Kidney (tissue), 14 donors: ENCODE measurements around the gene DISC1. TPM values are rescaled to one million over a fixed set of nuclear protein-coding genes. Genes with fewer than 3 reads are reported as not detected.
A peak's percentile ranks its signal among the peaks of the same experiment; 100 is the strongest.

Experiments used
- DNase-seq, 5 donors: peaks; one replicate each; pipeline ENCODE4 v3.0.0-alpha.2; 2013 to 2020
- FAIRE-seq: peaks from 2 replicates; lab custom pipeline; 2012; peaks lifted over from hg19 to GRCh38; lab: Jason Lieb, UNC
- H3K27ac ChIP-seq, 2 donors: one replicate each; pipeline ENCODE4 v1.7.0; 2013; ENCODE audit warnings: low read depth in 2 of 2, low read length in 2 of 2, inconsistent platforms in 1 of 2
- H3K27me3 ChIP-seq: one replicate; pipeline ENCODE4 v1.7.1; 2013; ENCODE audit warnings: low read length, inconsistent platforms; ENCODE audit not compliant: control insufficient read depth, insufficient read depth
- H3K36me3 ChIP-seq, 3 donors: one replicate each; pipeline versions ENCODE4 v1.7.0 to v1.7.1; 2013; ENCODE audit warnings: low read length in 3 of 3, control low read depth in 1 of 3, inconsistent platforms in 1 of 3; ENCODE audit not compliant: insufficient read depth in 3 of 3, control insufficient read depth in 2 of 3
- H3K4me1 ChIP-seq, 3 donors: one replicate each; pipeline versions ENCODE4 v1.7.0 to v1.7.1; 2013; ENCODE audit warnings: low read length in 3 of 3, inconsistent platforms in 1 of 3, low read depth in 1 of 3; ENCODE audit not compliant: control insufficient read depth in 2 of 3, insufficient read depth in 2 of 3
- H3K4me3 ChIP-seq, 3 donors: one replicate each; pipeline versions ENCODE4 v1.7.0 to v1.8.1; 2013; ENCODE audit warnings: low read length in 3 of 3, control low read depth in 1 of 3, inconsistent platforms in 1 of 3
- H3K9ac ChIP-seq, 3 donors: one replicate each; pipeline versions ENCODE4 v1.7.0 to v1.7.1; 2013; ENCODE audit warnings: low read length in 3 of 3, control low read depth in 1 of 3, inconsistent platforms in 1 of 3
- H3K9me3 ChIP-seq, 3 donors: one replicate each; pipeline versions ENCODE4 v1.7.0 to v1.7.1; 2013; ENCODE audit warnings: low read length in 3 of 3, control low read depth in 1 of 3, inconsistent platforms in 1 of 3; ENCODE audit not compliant: control insufficient read depth in 2 of 3, insufficient read depth in 1 of 3
- CTCF ChIP-seq: IDR thresholded peaks from 3 replicates; pipeline ENCODE4 v1.5.1; 2012; ENCODE audit warnings: mild to moderate bottlenecking, moderate library complexity, borderline replicate concordance; ENCODE audit not compliant: insufficient read depth; ENCODE audit errors: extremely low read depth
- intact Hi-C: fragments of 100-400 bp; cut with DNase I; formaldehyde crosslinking; loops from one replicate; pipeline ENCODE4 v1.11.1; 2022
- polyA plus RNA-seq: library from polyadenylated mRNA; stranded (reverse); fragments of 350-450 nt; fragmentation: Illumina TruSeq; extraction: RNeasy Lipid Tissue Mini Kit (QIAGEN cat#74804); gene quantifications from one replicate; pipeline ENCODE4 v1.2.3, GENCODE V29; 2014; ENCODE audit warnings: low read depth, low replicate concordance; ENCODE audit not compliant: insufficient read depth
- total RNA-seq: library from RNA; stranded (reverse); fragmentation: NEBNext Ultra II Directional; extraction: Animal tissue kit (Norgen Biotek cat#: 25700); gene quantifications from one replicate; pipeline ENCODE4 v1.2.1, GENCODE V29; 2021
- donor health status: control.
- donor health status: control.
- donor health status: control.
- donor health status: control.
- donor health status: control.
- donor health status: DM: yes; HTN: yes; CAD: no.
- donor health status: Normal renal cell carcinoma (clear cell type).

Gene DISC1
- total and polyA plus RNA-seq, 2 donors from 2014 or later = 0.80 to 15.9 TPM

GRCh38 chr1:231970684-231971083 lies 344.1 kb downstream of the DISC1 start:
- FAIRE-seq (no peak), DNase-seq (no peak)
- Histone ChIP-seq H3K4me3 (no peak overlapping the region), H3K27me3 (no peaks in the 10 kb centered on the region), H3K4me1 (no peaks in the 10 kb centered on the region), H3K36me3 (no peaks in the 10 kb centered on the region), H3K9me3 (no peaks in the 10 kb centered on the region), H3K9ac (no peak overlapping the region), H3K27ac (no peak overlapping the region)
- intact Hi-C loops = no loop called here
- no peak for TF ChIP-seq CTCF

- no peak for TF ChIP-seq CTCF
These were observed 345.0 kb downstream of the DISC1 start for GRCh38 chr1:231971397-231972110.

GRCh38 chr1:231972111-231972445 lies 345.5 kb downstream of the DISC1 start:
- H3K4me3 ChIP-seq = no peak overlapping the region
- intact Hi-C loops = no loop called here
- DNase-seq = peak in 1 of 5 donors; percentile 8
- H3K36me3 ChIP-seq = no peaks in the 10 kb centered on the region
- no peak overlapping the region for H3K27ac ChIP-seq
- H3K4me1 ChIP-seq = no peaks in the 10 kb centered on the region
- no peaks in the 10 kb centered on the region for H3K9me3 ChIP-seq
- no peaks in the 10 kb centered on the region for H3K27me3 ChIP-seq
- TF ChIP-seq CTCF = no peak
- H3K9ac ChIP-seq = no peak overlapping the region
- FAIRE-seq = no peak

More at GRCh38 chr1:231971397-231972110, 345.0 kb downstream of the DISC1 start:
- FAIRE-seq (no peak), DNase-seq (no peak)
- H3K27ac ChIP-seq = no peak overlapping the region
- H3K9ac ChIP-seq = no peak overlapping the region
- no peak overlapping the region for H3K4me3 ChIP-seq
- H3K9me3 ChIP-seq = no peaks in the 10 kb centered on the region
- H3K4me1 ChIP-seq = no peaks in the 10 kb centered on the region
- H3K36me3 ChIP-seq = no peaks in the 10 kb centered on the region
- intact Hi-C loops = no loop called here
- no peaks in the 10 kb centered on the region for H3K27me3 ChIP-seq
